HepG2 (cell line): ENCODE data around the gene ERLIN1. TPM values are rescaled to one million over a fixed set of nuclear protein-coding genes. Genes with fewer than 3 reads are reported as not detected.

Experiments
- HMGA1 ChIP-seq: sonication (generic); formaldehyde crosslinking; conservative IDR thresholded peaks from 2 replicates; pipeline ENCODE4 v1.4.0; 2020; ENCODE audit warnings: missing genetic modification reagents
- NFE2 ChIP-seq: sonication (generic); formaldehyde crosslinking; IDR thresholded peaks from 2 replicates; pipeline ENCODE4 v1.4.0; 2020; ENCODE audit warnings: missing genetic modification reagents
- PHF20 ChIP-seq: sonication (generic); formaldehyde crosslinking; IDR thresholded peaks from 2 replicates; pipeline ENCODE4 v1.5.0; 2020; ENCODE audit warnings: mild to moderate bottlenecking, missing genetic modification reagents
- TEAD2 ChIP-seq: sonication (generic); formaldehyde crosslinking; IDR thresholded peaks from 2 replicates; pipeline ENCODE4 v1.9.0; 2021; ENCODE audit warnings: missing genetic modification reagents
- polyA plus RNA-seq, 8 experiments: library from polyadenylated mRNA; depleted of rRNA in 3 of 8; stranded (reverse) in 7 of 8; unstranded in 1 of 8; fragments of >200 nt; fragmentation: Illumina TruSeq in 4 of 8; extraction: Trizol in 4 of 8; gene quantifications; 2 replicates each; pipeline versions ENCODE4 v1.2.1 to v1.2.3, GENCODE V29; 2011 to 2016; ENCODE audit warnings: low read depth in 4 of 8, missing spikeins in 1 of 8, mixed read lengths in 1 of 8; ENCODE audit not compliant: insufficient read depth in 1 of 8
- total RNA-seq, 5 experiments: library from RNA; depleted of rRNA; stranded (reverse); fragments of >200 nt; fragmentation: Illumina TruSeq; extraction: Trizol; gene quantifications; 2 replicates each; pipeline ENCODE4 v1.2.3, GENCODE V29; 2016; ENCODE audit warnings: low read depth in 1 of 5
- TF ChIP-seq, protein P1 (sequence below): sonication (generic); formaldehyde crosslinking; IDR thresholded peaks from 2 replicates; pipeline ENCODE4 v1.4.0; 2020; ENCODE audit warnings: missing genetic modification reagents
- TF ChIP-seq, protein P2 (sequence below): sonication (generic); formaldehyde crosslinking; IDR thresholded peaks from 2 replicates; pipeline ENCODE4 v1.8.0; 2022; ENCODE audit warnings: mild to moderate bottlenecking, missing genetic modification reagents
- TF ChIP-seq, protein P3 (sequence below): IDR thresholded peaks from 2 replicates; pipeline ENCODE4 v1.4.0; 2020; ENCODE audit warnings: mild to moderate bottlenecking, missing genetic modification reagents
- TF ChIP-seq, protein P4 (sequence below): conservative IDR thresholded peaks from 2 replicates; pipeline ENCODE4 v1.6.1; 2018; ENCODE audit warnings: missing genetic modification reagents

Gene ERLIN1
- total and polyA plus RNA-seq, 2 of the 13 experiments (the other 11 are each of a cell fraction or from before 2014, with no cell fraction given) = 56.8 to 69.3 TPM

DNA sequence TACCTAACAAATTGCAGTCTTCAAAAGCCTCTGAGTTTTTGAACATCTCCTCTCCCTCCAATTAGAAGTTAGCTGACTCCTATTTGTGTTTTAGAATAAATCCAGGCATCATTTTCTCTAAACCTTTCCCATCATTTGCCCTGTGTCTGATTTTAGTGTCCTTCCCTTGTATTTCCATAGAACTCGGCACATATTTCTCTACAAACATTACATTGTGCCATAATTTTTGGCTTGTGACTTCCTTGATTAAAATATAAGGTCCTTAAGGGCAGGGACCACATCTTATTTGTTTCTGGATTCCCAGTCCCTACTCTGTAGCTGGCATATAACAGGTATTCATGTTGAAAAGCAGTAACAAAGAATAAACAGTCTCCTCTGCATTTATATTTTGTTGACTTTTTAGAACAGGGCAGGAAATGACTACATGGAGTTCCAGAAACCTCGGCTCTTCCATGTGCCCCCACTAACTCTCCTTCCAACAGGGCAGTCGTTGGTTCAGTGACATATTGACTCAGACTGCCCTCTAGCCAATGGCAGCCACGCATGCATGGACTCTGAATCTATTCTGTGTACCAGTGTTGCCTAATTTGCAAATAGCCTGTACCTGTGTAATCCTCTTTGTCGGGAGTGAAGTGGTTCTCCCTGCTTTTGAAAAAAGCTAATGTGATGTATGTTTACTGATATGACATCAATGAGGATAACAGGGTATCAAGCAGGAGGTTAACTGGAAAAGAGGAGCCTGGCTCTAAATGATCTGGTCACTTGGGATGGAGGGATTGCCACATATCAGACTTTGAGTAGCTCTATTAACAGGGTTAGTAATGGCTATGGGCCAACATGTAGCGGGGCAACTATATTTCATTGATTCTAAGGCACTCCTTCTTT, 84.4 kb downstream of the ERLIN1 start (continued):
- TF ChIP-seq, protein P1, sequence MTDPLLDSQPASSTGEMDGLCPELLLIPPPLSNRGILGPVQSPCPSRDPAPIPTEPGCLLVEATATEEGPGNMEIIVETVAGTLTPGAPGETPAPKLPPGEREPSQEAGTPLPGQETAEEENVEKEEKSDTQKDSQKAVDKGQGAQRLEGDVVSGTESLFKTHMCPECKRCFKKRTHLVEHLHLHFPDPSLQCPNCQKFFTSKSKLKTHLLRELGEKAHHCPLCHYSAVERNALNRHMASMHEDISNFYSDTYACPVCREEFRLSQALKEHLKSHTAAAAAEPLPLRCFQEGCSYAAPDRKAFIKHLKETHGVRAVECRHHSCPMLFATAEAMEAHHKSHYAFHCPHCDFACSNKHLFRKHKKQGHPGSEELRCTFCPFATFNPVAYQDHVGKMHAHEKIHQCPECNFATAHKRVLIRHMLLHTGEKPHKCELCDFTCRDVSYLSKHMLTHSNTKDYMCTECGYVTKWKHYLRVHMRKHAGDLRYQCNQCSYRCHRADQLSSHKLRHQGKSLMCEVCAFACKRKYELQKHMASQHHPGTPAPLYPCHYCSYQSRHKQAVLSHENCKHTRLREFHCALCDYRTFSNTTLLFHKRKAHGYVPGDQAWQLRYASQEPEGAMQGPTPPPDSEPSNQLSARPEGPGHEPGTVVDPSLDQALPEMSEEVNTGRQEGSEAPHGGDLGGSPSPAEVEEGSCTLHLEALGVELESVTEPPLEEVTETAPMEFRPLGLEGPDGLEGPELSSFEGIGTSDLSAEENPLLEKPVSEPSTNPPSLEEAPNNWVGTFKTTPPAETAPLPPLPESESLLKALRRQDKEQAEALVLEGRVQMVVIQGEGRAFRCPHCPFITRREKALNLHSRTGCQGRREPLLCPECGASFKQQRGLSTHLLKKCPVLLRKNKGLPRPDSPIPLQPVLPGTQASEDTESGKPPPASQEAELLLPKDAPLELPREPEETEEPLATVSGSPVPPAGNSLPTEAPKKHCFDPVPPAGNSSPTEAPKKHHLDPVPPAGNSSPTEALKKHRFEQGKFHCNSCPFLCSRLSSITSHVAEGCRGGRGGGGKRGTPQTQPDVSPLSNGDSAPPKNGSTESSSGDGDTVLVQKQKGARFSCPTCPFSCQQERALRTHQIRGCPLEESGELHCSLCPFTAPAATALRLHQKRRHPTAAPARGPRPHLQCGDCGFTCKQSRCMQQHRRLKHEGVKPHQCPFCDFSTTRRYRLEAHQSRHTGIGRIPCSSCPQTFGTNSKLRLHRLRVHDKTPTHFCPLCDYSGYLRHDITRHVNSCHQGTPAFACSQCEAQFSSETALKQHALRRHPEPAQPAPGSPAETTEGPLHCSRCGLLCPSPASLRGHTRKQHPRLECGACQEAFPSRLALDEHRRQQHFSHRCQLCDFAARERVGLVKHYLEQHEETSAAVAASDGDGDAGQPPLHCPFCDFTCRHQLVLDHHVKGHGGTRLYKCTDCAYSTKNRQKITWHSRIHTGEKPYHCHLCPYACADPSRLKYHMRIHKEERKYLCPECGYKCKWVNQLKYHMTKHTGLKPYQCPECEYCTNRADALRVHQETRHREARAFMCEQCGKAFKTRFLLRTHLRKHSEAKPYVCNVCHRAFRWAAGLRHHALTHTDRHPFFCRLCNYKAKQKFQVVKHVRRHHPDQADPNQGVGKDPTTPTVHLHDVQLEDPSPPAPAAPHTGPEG (CRISPR knock-in tag) = no peak; the same call in 1 of the 2 replicates
- TF ChIP-seq TEAD2 (CRISPR knock-in tag) (no peak), NFE2 (CRISPR knock-in tag) (no peak), HMGA1 (CRISPR knock-in tag) (no peak), PHF20 (CRISPR knock-in tag) (0 out of 2 replicates have a peak, but pooled peaks have one; percentile 46)
- TF ChIP-seq, protein P2, sequence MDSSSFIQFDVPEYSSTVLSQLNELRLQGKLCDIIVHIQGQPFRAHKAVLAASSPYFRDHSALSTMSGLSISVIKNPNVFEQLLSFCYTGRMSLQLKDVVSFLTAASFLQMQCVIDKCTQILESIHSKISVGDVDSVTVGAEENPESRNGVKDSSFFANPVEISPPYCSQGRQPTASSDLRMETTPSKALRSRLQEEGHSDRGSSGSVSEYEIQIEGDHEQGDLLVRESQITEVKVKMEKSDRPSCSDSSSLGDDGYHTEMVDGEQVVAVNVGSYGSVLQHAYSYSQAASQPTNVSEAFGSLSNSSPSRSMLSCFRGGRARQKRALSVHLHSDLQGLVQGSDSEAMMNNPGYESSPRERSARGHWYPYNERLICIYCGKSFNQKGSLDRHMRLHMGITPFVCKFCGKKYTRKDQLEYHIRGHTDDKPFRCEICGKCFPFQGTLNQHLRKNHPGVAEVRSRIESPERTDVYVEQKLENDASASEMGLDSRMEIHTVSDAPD (CRISPR knock-in tag) = peak; percentile 75; the same call in 1 of the 2 replicates
- TF ChIP-seq, protein P3, sequence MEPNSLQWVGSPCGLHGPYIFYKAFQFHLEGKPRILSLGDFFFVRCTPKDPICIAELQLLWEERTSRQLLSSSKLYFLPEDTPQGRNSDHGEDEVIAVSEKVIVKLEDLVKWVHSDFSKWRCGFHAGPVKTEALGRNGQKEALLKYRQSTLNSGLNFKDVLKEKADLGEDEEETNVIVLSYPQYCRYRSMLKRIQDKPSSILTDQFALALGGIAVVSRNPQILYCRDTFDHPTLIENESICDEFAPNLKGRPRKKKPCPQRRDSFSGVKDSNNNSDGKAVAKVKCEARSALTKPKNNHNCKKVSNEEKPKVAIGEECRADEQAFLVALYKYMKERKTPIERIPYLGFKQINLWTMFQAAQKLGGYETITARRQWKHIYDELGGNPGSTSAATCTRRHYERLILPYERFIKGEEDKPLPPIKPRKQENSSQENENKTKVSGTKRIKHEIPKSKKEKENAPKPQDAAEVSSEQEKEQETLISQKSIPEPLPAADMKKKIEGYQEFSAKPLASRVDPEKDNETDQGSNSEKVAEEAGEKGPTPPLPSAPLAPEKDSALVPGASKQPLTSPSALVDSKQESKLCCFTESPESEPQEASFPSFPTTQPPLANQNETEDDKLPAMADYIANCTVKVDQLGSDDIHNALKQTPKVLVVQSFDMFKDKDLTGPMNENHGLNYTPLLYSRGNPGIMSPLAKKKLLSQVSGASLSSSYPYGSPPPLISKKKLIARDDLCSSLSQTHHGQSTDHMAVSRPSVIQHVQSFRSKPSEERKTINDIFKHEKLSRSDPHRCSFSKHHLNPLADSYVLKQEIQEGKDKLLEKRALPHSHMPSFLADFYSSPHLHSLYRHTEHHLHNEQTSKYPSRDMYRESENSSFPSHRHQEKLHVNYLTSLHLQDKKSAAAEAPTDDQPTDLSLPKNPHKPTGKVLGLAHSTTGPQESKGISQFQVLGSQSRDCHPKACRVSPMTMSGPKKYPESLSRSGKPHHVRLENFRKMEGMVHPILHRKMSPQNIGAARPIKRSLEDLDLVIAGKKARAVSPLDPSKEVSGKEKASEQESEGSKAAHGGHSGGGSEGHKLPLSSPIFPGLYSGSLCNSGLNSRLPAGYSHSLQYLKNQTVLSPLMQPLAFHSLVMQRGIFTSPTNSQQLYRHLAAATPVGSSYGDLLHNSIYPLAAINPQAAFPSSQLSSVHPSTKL (CRISPR knock-in tag) = peak; percentile 96
- TF ChIP-seq, protein P4, sequence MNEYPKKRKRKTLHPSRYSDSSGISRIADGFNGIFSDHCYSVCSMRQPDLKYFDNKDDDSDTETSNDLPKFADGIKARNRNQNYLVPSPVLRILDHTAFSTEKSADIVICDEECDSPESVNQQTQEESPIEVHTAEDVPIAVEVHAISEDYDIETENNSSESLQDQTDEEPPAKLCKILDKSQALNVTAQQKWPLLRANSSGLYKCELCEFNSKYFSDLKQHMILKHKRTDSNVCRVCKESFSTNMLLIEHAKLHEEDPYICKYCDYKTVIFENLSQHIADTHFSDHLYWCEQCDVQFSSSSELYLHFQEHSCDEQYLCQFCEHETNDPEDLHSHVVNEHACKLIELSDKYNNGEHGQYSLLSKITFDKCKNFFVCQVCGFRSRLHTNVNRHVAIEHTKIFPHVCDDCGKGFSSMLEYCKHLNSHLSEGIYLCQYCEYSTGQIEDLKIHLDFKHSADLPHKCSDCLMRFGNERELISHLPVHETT = peak; percentile 53; the same call in 1 of the 2 replicates
